Measurements from ENCODE around the gene NID1.
"Not testable (repeated sequence)": the region's sequence is repeated elsewhere in the genome, so short reads cannot be mapped to it uniquely, and the experiment has no call there.

NID1 gene

GRCh38 chr1:236007781-236008180 lies 57.1 kb downstream of the NID1 start:
- no peaks in the 10 kb centered on the region for H3K27me3 ChIP-seq (ENCODE audit: low read depth, low read length)
- H3K27ac ChIP-seq (ENCODE audit: low read length) = no peak overlapping the region
- H3K4me3 ChIP-seq (ENCODE audit: low read depth in 1 of 2, low read length in 2 of 2) = no peak overlapping the region
- H3K9me3 ChIP-seq (ENCODE audit: control insufficient read depth in 1 of 2, low read length in 2 of 2) = no peaks in the 10 kb centered on the region
- H3K4me1 ChIP-seq (ENCODE audit: control insufficient read depth in 1 of 2, insufficient read depth in 2 of 2, low read length in 2 of 2) = peaks cover 5 to 7% of the 10 kb centered on the region in 2 donors
- peaks cover 15 to 46% of the 10 kb centered on the region in 2 donors for H3K36me3 ChIP-seq (ENCODE audit: control insufficient read depth in 1 of 2, insufficient read depth in 2 of 2, low read length in 2 of 2)

- not testable (repeated sequence) for H3K9me3 ChIP-seq (ENCODE audit: control insufficient read depth in 1 of 2, low read length in 2 of 2); H3K4me3 ChIP-seq (ENCODE audit: low read depth in 1 of 2, low read length in 2 of 2); H3K4me1 ChIP-seq (ENCODE audit: control insufficient read depth in 1 of 2, insufficient read depth in 2 of 2, low read length in 2 of 2); H3K27ac ChIP-seq (ENCODE audit: low read length); H3K27me3 ChIP-seq (ENCODE audit: low read depth, low read length)
- H3K36me3 ChIP-seq (ENCODE audit: control insufficient read depth in 1 of 2, insufficient read depth in 2 of 2, low read length in 2 of 2) = peaks cover 9 to 45% of the 10 kb centered on the region in 2 donors
These were observed 61.8 kb downstream of the NID1 start for GRCh38 chr1:236003058-236003457.

- H3K27me3 ChIP-seq (ENCODE audit: low read depth, low read length) = no peaks in the 10 kb centered on the region
- H3K27ac ChIP-seq (ENCODE audit: low read length) = no peak overlapping the region
- no peaks in the 10 kb centered on the region for H3K9me3 ChIP-seq (ENCODE audit: control insufficient read depth in 1 of 2, low read length in 2 of 2)
- no peak overlapping the region for H3K4me3 ChIP-seq (ENCODE audit: low read depth in 1 of 2, low read length in 2 of 2)
- peaks cover 0 to 5% of the 10 kb centered on the region in 2 donors for H3K4me1 ChIP-seq (ENCODE audit: control insufficient read depth in 1 of 2, insufficient read depth in 2 of 2, low read length in 2 of 2)
- peaks cover 9 to 45% of the 10 kb centered on the region in 2 donors for H3K36me3 ChIP-seq (ENCODE audit: control insufficient read depth in 1 of 2, insufficient read depth in 2 of 2, low read length in 2 of 2)
These were observed 62.3 kb downstream of the NID1 start for GRCh38 chr1:236002572-236002971.

GRCh38 chr1:236002025-236002390 lies 62.9 kb downstream of the NID1 start:
- no peak overlapping the region for H3K4me3 ChIP-seq (ENCODE audit: low read depth in 1 of 2, low read length in 2 of 2)
- H3K27ac ChIP-seq (ENCODE audit: low read length) = no peak overlapping the region
- H3K4me1 ChIP-seq (ENCODE audit: control insufficient read depth in 1 of 2, insufficient read depth in 2 of 2, low read length in 2 of 2) = peaks cover 0 to 5% of the 10 kb centered on the region in 2 donors
- no peaks in the 10 kb centered on the region for H3K9me3 ChIP-seq (ENCODE audit: control insufficient read depth in 1 of 2, low read length in 2 of 2)
- H3K36me3 ChIP-seq (ENCODE audit: control insufficient read depth in 1 of 2, insufficient read depth in 2 of 2, low read length in 2 of 2) = peaks cover 5 to 42% of the 10 kb centered on the region in 2 donors
- H3K27me3 ChIP-seq (ENCODE audit: low read depth, low read length) = no peaks in the 10 kb centered on the region

GRCh38 chr1:236000781-236001180 lies 64.1 kb downstream of the NID1 start:
- Histone ChIP-seq H3K27ac (ENCODE audit: low read length) (no peak overlapping the region), H3K27me3 (ENCODE audit: low read depth, low read length) (no peaks in the 10 kb centered on the region), H3K4me3 (ENCODE audit: low read depth in 1 of 2, low read length in 2 of 2) (no peak overlapping the region), H3K4me1 (ENCODE audit: control insufficient read depth in 1 of 2, insufficient read depth in 2 of 2, low read length in 2 of 2) (peaks cover 0 to 5% of the 10 kb centered on the region in 2 donors), H3K36me3 (ENCODE audit: control insufficient read depth in 1 of 2, insufficient read depth in 2 of 2, low read length in 2 of 2) (peaks cover 3 to 47% of the 10 kb centered on the region in 2 donors), H3K9me3 (ENCODE audit: control insufficient read depth in 1 of 2, low read length in 2 of 2) (no peaks in the 10 kb centered on the region)

- H3K4me1 ChIP-seq (ENCODE audit: control insufficient read depth in 1 of 2, insufficient read depth in 2 of 2, low read length in 2 of 2) = peaks cover 0 to 5% of the 10 kb centered on the region in 2 donors
- peak overlapping the region; percentile 32 for H3K27ac ChIP-seq (ENCODE audit: low read length)
- H3K36me3 ChIP-seq (ENCODE audit: control insufficient read depth in 1 of 2, insufficient read depth in 2 of 2, low read length in 2 of 2) = peaks cover 3 to 60% of the 10 kb centered on the region in 2 donors
- no peak overlapping the region for H3K4me3 ChIP-seq (ENCODE audit: low read depth in 1 of 2, low read length in 2 of 2)
- no peaks in the 10 kb centered on the region for H3K9me3 ChIP-seq (ENCODE audit: control insufficient read depth in 1 of 2, low read length in 2 of 2)
- H3K27me3 ChIP-seq (ENCODE audit: low read depth, low read length) = no peaks in the 10 kb centered on the region
These were observed 65.5 kb downstream of the NID1 start for GRCh38 chr1:235999259-235999925.

GRCh38 chr1:235998812-235999211 lies 66.1 kb downstream of the NID1 start:
- H3K27ac ChIP-seq (ENCODE audit: low read length) = peak overlapping the region; percentile 32
- H3K9me3 ChIP-seq (ENCODE audit: control insufficient read depth in 1 of 2, low read length in 2 of 2) = no peaks in the 10 kb centered on the region
- H3K4me3 ChIP-seq (ENCODE audit: low read depth in 1 of 2, low read length in 2 of 2) = no peak overlapping the region
- H3K36me3 ChIP-seq (ENCODE audit: control insufficient read depth in 1 of 2, insufficient read depth in 2 of 2, low read length in 2 of 2) = peaks cover 4 to 60% of the 10 kb centered on the region in 2 donors
- peaks cover 0 to 5% of the 10 kb centered on the region in 2 donors for H3K4me1 ChIP-seq (ENCODE audit: control insufficient read depth in 1 of 2, insufficient read depth in 2 of 2, low read length in 2 of 2)
- no peaks in the 10 kb centered on the region for H3K27me3 ChIP-seq (ENCODE audit: low read depth, low read length)

GRCh38 chr1:235997931-235998330 lies 67.0 kb downstream of the NID1 start:
- Histone ChIP-seq H3K4me1 (ENCODE audit: control insufficient read depth in 1 of 2, insufficient read depth in 2 of 2, low read length in 2 of 2) (peaks cover 0 to 5% of the 10 kb centered on the region in 2 donors), H3K36me3 (ENCODE audit: control insufficient read depth in 1 of 2, insufficient read depth in 2 of 2, low read length in 2 of 2) (peaks cover 13 to 69% of the 10 kb centered on the region in 2 donors), H3K27ac (ENCODE audit: low read length) (no peak overlapping the region), H3K27me3 (ENCODE audit: low read depth, low read length) (no peaks in the 10 kb centered on the region), H3K4me3 (ENCODE audit: low read depth in 1 of 2, low read length in 2 of 2) (no peak overlapping the region), H3K9me3 (ENCODE audit: control insufficient read depth in 1 of 2, low read length in 2 of 2) (no peaks in the 10 kb centered on the region)

- no peaks in the 10 kb centered on the region for H3K27me3 ChIP-seq (ENCODE audit: low read depth, low read length)
- no peaks in the 10 kb centered on the region for H3K9me3 ChIP-seq (ENCODE audit: control insufficient read depth in 1 of 2, low read length in 2 of 2)
- no peak overlapping the region for H3K4me3 ChIP-seq (ENCODE audit: low read depth in 1 of 2, low read length in 2 of 2)
- no peak overlapping the region for H3K27ac ChIP-seq (ENCODE audit: low read length)
- H3K36me3 ChIP-seq (ENCODE audit: control insufficient read depth in 1 of 2, insufficient read depth in 2 of 2, low read length in 2 of 2) = peaks cover 15 to 74% of the 10 kb centered on the region in 2 donors
- peaks cover 0 to 5% of the 10 kb centered on the region in 2 donors for H3K4me1 ChIP-seq (ENCODE audit: control insufficient read depth in 1 of 2, insufficient read depth in 2 of 2, low read length in 2 of 2)
These were observed 67.8 kb downstream of the NID1 start for GRCh38 chr1:235997049-235997448.

GRCh38 chr1:235996048-235996785 lies 68.7 kb downstream of the NID1 start:
- Histone ChIP-seq H3K36me3 (ENCODE audit: control insufficient read depth in 1 of 2, insufficient read depth in 2 of 2, low read length in 2 of 2) (peaks cover 20 to 82% of the 10 kb centered on the region in 2 donors), H3K27me3 (ENCODE audit: low read depth, low read length) (no peaks in the 10 kb centered on the region), H3K27ac (ENCODE audit: low read length) (no peak overlapping the region), H3K4me1 (ENCODE audit: control insufficient read depth in 1 of 2, insufficient read depth in 2 of 2, low read length in 2 of 2) (no peaks in the 10 kb centered on the region), H3K4me3 (ENCODE audit: low read depth in 1 of 2, low read length in 2 of 2) (no peak overlapping the region), H3K9me3 (ENCODE audit: control insufficient read depth in 1 of 2, low read length in 2 of 2) (no peaks in the 10 kb centered on the region)

GRCh38 chr1:235995511-235995910 lies 69.4 kb downstream of the NID1 start:
- Histone ChIP-seq H3K27me3 (ENCODE audit: low read depth, low read length) (no peaks in the 10 kb centered on the region), H3K4me3 (ENCODE audit: low read depth in 1 of 2, low read length in 2 of 2) (no peak overlapping the region), H3K9me3 (ENCODE audit: control insufficient read depth in 1 of 2, low read length in 2 of 2) (peaks cover 0 to 4% of the 10 kb centered on the region in 2 donors), H3K27ac (ENCODE audit: low read length) (no peak overlapping the region), H3K36me3 (ENCODE audit: control insufficient read depth in 1 of 2, insufficient read depth in 2 of 2, low read length in 2 of 2) (peaks cover 23 to 84% of the 10 kb centered on the region in 2 donors), H3K4me1 (ENCODE audit: control insufficient read depth in 1 of 2, insufficient read depth in 2 of 2, low read length in 2 of 2) (no peaks in the 10 kb centered on the region)

Data from muscle layer of duodenum (tissue), 2 donors.